Stromal cell of bone marrow (primary cell): ENCODE data around the gene GNE.
"Not testable (repeated sequence)": the region's sequence is repeated elsewhere in the genome, so short reads cannot be mapped to it uniquely, and the experiment has no call there.

ENCODE experiments used
- DNase-seq: peaks from one replicate; pipeline ENCODE4 v3.0.0-alpha.2; 2012; ENCODE audit warnings: low read depth

Gene GNE, protein sequence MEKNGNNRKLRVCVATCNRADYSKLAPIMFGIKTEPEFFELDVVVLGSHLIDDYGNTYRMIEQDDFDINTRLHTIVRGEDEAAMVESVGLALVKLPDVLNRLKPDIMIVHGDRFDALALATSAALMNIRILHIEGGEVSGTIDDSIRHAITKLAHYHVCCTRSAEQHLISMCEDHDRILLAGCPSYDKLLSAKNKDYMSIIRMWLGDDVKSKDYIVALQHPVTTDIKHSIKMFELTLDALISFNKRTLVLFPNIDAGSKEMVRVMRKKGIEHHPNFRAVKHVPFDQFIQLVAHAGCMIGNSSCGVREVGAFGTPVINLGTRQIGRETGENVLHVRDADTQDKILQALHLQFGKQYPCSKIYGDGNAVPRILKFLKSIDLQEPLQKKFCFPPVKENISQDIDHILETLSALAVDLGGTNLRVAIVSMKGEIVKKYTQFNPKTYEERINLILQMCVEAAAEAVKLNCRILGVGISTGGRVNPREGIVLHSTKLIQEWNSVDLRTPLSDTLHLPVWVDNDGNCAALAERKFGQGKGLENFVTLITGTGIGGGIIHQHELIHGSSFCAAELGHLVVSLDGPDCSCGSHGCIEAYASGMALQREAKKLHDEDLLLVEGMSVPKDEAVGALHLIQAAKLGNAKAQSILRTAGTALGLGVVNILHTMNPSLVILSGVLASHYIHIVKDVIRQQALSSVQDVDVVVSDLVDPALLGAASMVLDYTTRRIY

DNA sequence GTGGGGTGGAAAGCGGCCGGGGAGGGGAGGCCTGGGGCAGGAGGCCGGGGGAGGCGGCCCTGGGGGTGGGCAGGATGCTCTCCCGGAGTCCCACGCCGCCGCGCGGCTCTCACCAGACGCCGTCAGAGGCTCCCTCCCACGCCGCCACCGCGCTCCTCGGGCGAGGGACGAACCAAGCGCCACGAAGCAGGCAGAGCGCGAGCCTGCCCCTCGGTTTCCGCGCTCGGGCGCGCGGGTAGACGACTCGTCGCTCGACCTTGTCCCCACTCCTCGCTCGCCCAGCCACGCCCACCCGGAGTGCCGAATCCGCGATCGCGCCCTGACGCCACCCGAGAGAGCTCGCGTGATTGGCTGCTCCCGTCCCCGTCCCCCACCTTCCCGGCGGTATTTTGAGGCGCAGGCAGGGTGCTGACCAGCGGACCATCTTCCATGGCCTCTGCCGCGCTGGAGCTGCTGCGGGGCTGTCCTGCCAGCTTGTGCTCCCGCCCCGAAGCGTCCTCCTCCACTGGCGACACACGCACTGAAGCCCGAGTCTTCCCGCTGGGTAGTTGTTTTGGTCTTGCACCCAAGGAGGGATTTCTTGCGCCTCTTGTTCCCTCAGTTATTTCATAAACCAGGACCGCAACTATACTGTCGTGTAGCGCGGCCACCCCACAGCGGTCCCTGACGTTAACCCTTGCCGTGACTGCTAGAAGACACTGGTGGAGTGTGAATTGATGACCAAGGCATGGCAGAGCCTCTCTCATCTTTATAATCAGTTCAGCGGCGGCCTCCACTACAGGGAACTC lies at the start of gene GNE:
GNE (minus strand) TSS at position 241 of the 788 bp plus-strand sequence. CDS start 9,093 bp downstream, outside the sequence.
- DNase-seq = peak; percentile 96

DNA sequence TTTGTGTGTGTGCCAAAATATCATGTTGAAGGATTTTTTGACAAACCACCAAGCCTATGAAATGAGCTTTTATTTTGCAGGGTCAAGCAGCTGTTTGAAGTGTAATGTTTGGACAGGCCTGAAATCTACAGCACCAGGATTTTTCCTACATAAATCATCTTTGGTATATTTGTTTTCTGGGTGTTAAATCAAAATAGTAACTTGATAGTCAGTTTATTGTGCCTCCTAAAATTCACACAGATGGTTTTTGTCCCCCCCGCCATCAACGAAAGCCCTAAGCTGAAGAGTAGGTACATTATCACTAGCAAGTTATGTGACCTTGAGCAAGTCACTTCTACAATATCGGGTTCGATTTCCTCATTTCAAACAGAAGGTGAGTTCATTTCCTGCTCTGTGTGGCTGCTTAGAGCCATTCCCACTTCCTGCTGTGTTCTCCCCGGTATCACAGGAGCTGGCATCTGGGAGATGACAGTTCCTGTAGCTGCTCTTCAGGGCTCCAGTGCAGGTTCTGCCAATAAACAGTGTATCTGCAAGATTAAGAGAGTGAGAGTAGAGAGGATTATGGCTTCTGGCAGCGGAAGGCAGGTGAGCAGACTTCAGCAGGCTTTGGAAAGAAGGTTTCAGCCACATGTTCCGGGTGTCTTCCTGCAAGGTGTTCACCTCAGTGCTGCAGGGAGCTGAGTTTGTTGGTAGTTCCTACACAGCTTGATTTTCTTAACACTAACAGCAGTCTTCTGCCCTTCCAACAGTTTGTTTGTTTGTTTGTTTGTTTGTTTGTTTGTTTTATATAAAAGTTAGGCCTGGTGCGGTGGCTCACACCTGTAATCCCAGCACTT lies 48.4 kb upstream of the GNE start:
- no peak for DNase-seq

DNA sequence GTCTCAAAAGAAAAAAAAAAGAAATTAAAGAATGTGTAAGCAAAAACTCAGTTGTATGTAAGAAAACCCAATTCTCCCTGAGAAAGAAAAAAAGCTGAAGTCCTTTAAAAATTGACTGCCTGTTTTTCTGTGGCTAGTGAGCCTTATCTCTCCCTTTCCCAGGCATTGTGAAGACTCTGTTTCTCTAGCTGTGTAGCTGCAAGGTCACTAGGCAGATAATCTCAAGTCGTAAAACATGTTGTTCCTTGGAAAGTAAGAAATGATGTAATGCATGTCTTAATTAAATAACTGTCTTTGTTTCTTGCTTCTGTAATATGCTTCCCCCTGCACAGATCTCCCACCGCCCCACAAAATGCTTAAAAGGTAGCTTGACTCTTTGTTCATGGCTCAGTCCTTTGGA lies 46.1 kb upstream of the GNE start:
- not testable (repeated sequence) for DNase-seq

DNA sequence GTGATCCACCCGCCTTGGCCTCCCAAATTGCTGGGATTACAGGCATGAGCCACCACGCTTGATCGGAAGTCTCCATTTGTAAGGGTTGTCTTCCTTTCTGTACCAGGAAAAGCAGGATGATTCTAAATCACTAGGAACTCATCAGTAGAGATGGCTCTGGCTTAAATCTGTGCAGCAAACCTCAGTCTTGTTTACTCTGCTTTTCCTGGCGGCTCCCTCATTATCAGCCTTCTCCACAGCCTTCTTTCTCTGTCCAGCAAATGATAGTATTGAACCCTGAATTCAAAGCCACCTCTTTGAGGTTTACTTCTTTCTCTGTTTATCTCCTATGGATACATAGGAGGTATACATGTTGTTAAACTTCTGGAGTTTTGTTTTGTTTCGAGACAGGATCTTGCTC lies 43.0 kb upstream of the GNE start:
- no peak for DNase-seq

DNA sequence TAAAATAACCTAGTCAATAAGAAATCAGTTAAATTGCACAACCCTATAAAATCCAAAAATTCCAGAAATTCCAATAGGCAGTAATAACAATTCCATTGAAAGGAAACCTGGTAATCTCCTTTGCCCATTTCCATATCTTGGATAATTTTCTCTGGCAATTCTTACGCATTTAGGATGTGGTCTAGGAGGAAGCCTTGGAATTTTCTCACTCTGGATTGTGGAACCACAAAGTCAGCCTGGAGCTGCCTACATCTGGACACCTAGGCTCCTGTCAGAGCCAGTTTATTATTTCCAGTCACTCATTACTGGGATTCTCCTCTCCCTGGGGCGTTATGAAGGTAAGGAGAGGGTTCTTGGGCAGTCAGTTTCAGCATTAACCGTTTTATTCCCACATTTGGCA lies 40.3 kb upstream of the GNE start:
- no peak for DNase-seq

DNA sequence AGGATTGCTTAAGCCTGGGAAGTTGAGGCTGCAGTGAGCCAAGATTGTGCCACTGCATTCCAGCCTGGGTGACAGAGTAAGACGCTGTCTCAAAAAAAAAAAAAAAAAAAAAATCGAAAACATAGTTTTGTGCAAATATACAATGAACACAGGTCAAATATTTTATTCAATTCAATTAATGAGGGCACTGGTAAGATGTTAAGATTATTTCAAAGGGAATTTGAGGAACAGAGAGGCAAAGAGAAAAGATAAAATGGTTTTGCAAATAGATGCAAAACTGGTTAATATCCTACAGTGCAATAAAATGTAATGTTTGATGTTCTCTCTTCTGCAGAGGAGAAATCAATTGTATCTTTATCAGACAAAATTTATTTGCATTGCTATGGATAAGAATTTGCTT lies 39.5 kb upstream of the GNE start:
- no peak for DNase-seq

DNA sequence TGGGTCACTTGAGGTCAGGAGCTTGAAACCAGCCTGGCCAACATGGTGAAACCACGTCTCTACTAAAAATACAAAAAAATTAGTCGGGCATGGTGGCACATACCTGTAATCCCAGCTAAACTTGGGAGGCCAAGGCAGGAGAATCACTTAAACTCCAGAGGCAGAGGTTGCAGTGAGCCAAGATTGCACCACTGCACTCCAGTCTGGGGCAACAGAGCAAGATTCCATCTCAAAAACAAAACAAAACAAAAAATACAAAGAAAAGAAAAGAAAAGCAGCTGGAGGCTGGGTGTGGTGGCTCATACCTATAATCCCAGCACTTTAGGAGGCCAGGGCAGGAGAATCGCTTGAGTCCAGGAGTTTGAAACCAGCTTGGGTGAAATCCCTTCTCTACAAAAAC lies 36.7 kb upstream of the GNE start:
- not testable (repeated sequence) for DNase-seq

DNA sequence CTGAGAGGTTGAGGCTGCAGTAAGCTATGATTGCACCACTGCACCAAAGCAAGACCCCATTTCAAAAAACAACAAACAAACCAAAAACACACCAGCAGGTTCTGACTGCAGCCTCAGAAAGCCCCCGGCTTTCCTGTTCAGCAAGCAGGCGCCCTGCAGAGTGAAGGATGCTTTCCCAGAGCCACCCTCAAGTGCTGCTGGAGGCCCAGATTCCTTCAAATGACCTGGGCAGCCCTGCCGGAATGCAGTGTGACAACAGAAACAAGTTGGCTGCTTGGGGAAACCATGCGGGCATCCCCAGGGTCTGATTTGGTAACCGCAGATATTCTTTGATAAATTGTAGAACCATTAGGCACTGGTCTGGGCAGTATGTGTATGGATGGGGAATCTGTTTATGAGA lies 35.7 kb upstream of the GNE start:
- DNase-seq = no peak

DNA sequence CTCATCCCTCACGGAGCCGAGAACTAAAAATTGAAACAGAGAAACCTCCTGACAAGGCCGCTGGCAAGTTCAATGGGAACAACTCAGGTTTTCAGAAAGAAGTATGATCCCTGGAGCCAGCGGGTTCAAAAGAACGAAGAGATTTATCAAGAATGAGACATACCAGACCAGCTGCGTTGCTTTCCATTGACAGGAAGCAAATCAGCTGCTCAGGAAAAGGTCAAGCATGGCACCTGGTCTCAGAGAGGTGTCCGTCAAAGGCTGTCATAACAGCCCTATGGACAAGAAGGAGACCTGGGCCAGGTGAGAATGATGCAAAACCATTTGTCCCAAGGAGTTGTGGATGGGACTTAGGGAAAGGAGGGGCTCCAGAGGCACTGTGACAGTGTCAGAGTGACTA lies 34.9 kb upstream of the GNE start:
- DNase-seq = no peak

DNA sequence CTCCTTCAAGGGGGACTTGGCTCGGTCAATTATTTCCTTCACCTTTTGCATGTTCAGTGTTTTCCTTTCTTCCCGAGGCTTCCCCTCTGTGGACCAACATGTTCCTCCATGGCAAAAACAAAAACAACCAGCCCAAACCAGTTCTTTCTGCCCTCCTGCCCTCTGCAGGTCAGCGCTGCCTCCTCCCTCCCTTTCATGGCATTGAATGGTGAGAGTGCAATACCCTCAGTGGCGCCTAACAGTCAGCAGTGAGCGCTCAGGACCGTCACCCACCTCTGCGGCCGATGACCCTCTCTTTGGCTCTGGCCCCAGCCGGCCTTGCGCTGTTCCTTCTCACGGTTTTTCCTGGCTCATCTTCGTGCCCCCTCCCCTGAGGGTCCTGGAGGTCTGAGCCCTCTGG lies 34.4 kb upstream of the GNE start:
- DNase-seq = no peak

DNA sequence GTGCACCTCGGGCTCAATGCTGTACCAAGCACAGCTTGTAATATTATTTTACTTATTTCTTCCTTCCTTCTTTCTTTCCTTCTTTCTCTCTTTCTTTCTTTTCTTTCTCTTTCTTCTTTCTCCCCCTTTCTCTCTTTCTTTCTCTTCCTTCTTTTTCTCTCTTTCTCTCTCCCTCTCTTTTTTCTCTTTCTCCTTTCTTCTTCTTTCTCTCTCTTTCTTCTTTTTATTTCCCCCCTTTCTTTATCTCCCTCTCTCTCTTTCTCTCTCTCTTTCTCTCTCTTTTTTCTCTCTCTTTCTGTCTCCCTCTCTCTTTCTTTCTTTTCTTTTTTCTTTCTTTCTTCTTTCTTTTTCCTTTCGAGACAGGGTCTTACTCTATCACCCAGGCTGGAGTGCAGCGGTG lies 32.7 kb upstream of the GNE start:
- DNase-seq = no peak

DNA sequence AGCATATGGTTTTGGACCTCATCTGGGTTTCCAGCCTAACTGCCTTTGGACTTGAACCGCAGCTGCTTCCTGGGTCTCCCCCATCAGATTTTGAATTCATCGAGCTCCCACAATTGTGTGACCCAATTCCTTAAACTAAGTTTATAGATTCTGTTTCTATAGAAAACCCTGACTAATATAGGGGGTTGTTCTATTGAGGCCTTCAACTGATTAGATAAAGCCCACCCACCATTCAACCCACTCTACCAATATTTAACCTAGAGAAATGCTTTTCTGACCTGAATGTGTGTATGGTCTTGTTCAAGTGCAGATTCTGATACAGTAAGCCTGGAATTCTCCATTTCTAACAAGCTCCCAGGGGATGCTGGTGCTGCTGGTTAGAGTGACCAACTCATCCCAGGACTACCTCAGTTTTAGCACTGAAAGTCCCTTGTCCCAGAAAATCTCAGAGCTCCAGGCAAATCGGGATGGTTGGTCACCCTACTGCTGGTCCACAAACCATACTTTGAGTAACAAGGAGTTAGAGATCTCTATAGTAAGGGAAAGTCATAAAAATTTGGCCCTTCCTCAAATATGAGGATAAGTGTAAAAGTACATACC lies 31.7 kb upstream of the GNE start:
- no peak for DNase-seq

DNA sequence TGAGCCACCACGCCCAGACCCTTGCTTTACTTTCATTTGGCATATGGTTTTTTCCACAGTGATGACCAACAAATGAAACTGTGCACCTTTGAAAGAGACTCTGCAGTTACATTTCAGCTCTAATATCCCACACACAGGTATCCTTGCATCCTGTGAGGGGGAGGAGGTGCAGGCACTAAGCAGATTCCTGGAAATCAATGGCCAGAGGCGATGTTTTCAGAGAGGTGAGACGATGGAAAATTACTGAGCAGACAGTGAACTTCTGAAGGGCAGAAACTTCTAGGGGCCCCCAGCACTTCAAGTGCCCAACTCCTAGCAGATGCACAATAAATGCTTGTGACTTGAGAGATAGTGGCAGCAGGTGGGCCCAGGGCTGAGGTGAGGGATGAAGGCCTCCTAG lies 29.8 kb upstream of the GNE start:
- DNase-seq = no peak

DNA sequence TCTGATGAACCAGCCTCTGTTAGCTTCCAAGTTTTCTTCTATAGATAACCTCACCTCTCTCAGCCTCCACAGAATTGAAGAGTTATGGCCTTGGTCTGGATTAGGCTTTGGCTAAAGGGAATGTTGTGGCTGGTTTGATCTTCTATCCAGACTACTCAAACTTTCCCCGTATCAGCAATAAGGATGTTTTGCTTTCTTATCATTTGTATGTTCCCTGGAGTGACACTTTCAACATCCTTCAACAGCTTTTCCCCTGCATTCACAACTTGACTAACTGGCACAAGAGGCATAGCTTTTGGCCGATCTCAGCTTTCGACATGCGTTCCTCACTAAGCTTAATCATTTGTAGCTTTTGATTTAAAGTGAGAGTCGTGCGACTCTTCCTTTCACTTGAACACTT lies 28.1 kb upstream of the GNE start:
- no peak for DNase-seq

DNA sequence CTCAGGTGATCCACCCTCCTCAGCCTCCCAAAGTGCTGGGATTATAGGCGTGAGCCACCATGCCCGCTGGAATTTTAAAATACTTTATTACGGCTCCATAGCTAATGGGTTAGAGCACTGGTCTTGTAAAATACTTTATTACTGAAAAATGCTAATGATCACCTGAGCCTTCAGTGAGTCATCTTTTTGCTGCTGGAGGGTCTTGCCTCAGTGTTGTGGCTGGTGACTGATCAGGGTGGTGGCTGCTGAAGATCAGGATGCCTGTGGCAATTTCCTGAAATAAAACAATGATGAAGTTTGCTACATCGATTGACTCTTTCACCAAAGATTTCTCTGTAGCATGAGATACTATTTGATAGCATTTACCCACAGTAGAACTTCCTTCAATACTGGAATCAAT lies 26.0 kb upstream of the GNE start:
- no peak for DNase-seq

DNA sequence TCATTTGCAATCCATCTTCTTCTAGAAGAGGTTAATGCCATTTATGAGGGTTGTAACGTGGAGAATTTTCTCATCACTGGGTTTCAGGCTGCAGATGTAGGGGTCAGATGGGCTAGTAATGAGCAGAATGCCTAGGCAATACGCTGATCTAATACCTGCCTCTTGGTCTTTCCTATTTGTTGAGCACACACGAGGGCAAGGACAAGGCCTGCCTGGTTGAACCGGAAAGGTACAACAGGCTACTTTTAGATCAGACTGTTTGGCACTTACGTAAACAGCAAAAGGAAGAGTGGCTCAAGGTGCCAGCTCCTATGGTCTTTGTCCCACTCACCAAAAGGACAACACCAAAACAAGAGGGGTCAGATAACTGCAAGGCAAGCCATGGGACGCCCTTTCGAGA lies 24.0 kb upstream of the GNE start:
- no peak for DNase-seq

DNA sequence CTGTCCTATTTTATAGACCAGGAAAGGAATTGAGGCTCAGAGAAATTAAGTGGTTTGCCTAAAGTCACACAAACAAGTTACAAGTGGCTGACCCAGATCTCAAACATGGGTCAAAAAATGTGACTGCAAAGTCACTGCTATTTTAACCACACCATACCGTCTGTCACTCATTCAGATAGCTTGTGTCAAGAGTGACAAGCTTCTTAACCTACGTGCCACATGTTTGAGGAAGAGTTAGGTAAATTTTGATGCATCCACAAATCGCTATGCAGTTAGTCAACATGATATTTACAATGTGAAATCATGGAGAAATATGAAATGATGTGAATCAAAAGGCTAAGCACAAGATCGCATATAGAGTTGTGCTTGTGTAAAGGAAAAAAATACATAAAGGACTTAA lies 22.7 kb upstream of the GNE start:
- no peak for DNase-seq

DNA sequence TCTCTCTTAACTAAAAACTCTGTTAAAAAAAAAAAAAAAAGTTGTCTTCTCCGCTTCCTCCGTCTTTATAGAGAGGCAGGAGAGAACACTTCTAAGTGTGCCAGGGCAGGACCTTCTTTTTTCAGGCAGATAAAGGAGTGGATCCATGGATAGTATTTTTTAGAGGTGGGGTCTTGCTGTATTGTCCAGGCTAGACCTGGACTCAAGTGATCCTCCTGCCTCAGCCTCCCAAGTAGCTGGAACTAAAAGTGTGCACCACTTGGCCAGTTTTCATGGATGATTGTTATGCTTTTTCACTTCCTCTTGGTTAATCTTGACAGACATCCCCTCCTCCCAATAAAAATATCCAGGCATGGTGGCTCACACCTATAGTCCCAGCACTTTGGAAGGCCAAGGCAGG lies 20.0 kb upstream of the GNE start:
- DNase-seq = no peak

DNA sequence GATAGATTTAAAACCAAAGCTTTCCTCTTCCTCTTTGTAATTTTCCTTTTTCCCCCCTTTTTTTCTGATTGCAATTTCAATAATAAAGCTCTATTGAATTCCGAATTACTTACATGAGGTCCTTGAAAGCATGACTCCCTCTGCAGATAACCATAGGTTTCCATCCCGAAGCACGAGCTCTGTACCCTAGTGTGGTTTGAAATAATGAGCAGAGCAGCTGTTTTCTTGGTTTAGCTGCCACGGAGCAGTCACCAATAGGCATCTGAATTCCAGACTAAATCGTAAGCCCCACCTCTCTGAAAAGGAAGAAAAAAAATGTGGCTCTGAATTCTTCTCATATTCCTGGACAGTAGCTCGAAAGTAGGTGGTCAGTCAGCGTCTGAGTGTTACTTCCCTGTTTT lies 18.5 kb upstream of the GNE start:
- DNase-seq = peak; percentile 54

DNA sequence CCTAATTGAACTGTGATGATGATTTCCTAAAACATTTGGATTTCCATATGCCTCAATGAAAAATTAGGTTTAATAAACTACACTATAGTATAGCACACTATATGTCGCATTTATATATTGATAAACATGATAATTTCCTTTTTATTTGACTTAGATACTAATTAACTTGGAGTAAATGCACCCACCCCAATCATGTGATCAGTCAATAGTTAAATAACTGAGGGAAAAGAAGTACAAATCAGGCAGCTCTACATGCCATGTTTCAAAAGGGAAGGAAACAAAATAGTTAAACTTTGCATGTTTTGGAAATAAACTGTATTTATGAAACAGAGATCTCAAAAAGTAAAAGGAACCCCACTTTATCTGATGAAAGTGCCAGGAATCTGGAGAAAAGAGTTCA lies 18.0 kb upstream of the GNE start:
- no peak for DNase-seq

DNA sequence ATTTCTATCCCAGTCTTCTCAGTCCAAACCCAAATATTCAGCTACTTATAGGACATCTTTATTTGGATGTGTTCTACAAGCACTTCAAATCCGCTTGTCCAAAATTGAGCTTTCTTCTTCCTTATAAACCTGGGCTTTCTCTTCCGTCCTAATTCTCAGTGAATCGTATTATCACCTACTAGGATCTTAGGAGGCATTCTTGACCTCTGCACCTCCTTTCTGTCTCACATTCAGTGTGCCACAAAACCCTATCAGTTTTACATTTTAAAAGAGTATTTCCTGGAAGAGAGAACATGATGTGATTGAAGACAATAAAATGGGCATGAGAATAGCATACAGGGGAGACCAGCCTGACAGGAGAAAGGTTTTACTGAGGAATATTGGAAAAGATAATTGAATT lies 16.8 kb upstream of the GNE start:
- no peak for DNase-seq

DNA sequence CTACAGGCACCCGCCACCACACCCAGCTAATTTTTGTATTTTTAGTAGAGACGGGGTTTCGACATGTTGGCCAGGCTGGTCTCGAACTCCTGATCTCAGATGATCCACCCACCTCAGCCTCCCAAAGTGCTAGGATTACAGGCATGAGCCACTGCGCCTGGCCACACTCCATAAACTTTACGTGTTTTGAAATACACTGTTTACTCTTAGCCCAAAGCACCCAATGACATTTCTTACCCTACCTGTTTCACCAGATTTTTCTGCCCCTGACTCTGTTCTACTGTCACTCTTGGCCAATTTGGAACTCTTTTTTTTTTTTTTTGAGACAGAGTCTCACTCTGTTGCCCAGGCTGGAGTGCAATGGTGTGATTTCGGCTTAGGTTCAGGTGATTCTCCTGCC lies 15.1 kb upstream of the GNE start:
- DNase-seq = not testable (repeated sequence)
